Subcutaneous abdominal adipose tissue (tissue), 5 donors: ENCODE data around the gene ZNF428.
"Not testable (repeated sequence)": the region's sequence is repeated elsewhere in the genome, so short reads cannot be mapped to it uniquely, and the experiment has no call there.

Source experiments
- H3K27ac ChIP-seq: one replicate; pipeline ENCODE4 v1.7.0; 2013; ENCODE audit warnings: low read depth, mild to moderate bottlenecking, inconsistent platforms, low read length, moderate library complexity
- H3K27me3 ChIP-seq, 5 donors: one replicate each; pipeline ENCODE4 v1.7.0; 2013; ENCODE audit warnings: low read length in 5 of 5, inconsistent platforms in 1 of 5; ENCODE audit not compliant: control insufficient read depth in 5 of 5, insufficient read depth in 4 of 5
- H3K36me3 ChIP-seq, 5 donors: one replicate each; pipeline ENCODE4 v1.7.0; 2013; ENCODE audit warnings: low read length in 5 of 5; ENCODE audit not compliant: control insufficient read depth in 5 of 5, insufficient read depth in 5 of 5
- H3K4me1 ChIP-seq, 5 donors: one replicate each; pipeline ENCODE4 v1.7.0; 2013; ENCODE audit warnings: low read length in 5 of 5, mild to moderate bottlenecking in 3 of 5, moderate library complexity in 1 of 5; ENCODE audit not compliant: control insufficient read depth in 5 of 5, insufficient read depth in 5 of 5
- H3K4me3 ChIP-seq, 5 donors: one replicate each; pipeline ENCODE4 v1.7.0; 2013; ENCODE audit warnings: low read length in 5 of 5, low read depth in 1 of 5
- H3K9ac ChIP-seq, 5 donors: one replicate each; pipeline ENCODE4 v1.7.0; 2013; ENCODE audit warnings: low read length in 5 of 5, mild to moderate bottlenecking in 4 of 5, moderate library complexity in 3 of 5
- H3K9me3 ChIP-seq, 5 donors: one replicate each; pipeline ENCODE4 v1.7.0; 2013; ENCODE audit warnings: low read length in 5 of 5; ENCODE audit not compliant: control insufficient read depth in 5 of 5
- donor health status: healthy.
- donor health status: healthy.
- donor health status: healthy.
- donor health status: healthy.
- donor health status: healthy.

ZNF428 gene

GRCh38 chr19:43642531-43642930 is 23.1 kb upstream of the ZNF428 start:
- Histone ChIP-seq H3K9me3 (peaks cover 0 to 3% (median 0%) of the 10 kb centered on the region in 5 donors), H3K36me3 (peaks cover 0 to 9% (median 0%) of the 10 kb centered on the region in 5 donors), H3K27me3 (peaks cover 0 to 28% (median 24%) of the 10 kb centered on the region in 5 donors), H3K27ac (no peak overlapping the region), H3K9ac (no peak overlapping the region), H3K4me3 (no peak overlapping the region), H3K4me1 (peaks cover 4 to 14% (median 12%) of the 10 kb centered on the region in 5 donors)

- H3K9ac ChIP-seq = peak overlapping the region in 1 of 5 donors; percentile 75
- H3K4me3 ChIP-seq = no peak overlapping the region
- H3K9me3 ChIP-seq = peaks cover 0 to 2% (median 0%) of the 10 kb centered on the region in 5 donors
- no peak overlapping the region for H3K27ac ChIP-seq
- peaks cover 0 to 28% (median 26%) of the 10 kb centered on the region in 5 donors for H3K27me3 ChIP-seq
- H3K4me1 ChIP-seq = peaks cover 4 to 14% (median 12%) of the 10 kb centered on the region in 5 donors
- H3K36me3 ChIP-seq = peaks cover 0 to 4% (median 0%) of the 10 kb centered on the region in 5 donors
Measured at GRCh38 chr19:43641333-43641732, 21.9 kb upstream of the ZNF428 start.

DNA sequence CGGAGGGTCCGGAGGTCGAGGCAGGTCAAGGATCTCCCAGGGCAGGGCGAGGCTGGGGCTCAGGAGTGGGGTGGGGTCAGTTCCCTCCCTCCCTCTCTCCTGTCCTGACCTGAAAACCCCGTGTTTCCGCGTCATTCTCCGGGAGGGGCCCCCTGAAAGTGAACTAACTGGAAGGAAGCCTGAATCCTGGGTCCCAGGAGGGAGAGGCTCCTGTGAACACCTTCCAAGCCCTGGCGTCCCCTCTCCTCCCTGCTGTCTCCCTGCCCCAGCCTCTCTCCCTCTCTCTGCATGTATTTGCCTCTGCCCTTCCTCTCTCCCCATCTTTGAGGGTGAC is 21.0 kb upstream of the ZNF428 start:
- Histone ChIP-seq H3K4me3 (peak overlapping the region in 4 of 5 donors; percentile 56 to 78 (median 63)), H3K9me3 (no peaks in the 10 kb centered on the region), H3K27me3 (peaks cover 0 to 38% (median 29%) of the 10 kb centered on the region in 5 donors), H3K36me3 (no peaks in the 10 kb centered on the region), H3K4me1 (peaks cover 4 to 14% (median 12%) of the 10 kb centered on the region in 5 donors), H3K9ac (peak overlapping the region in 3 of 5 donors; percentile 16 to 55 (median 41)), H3K27ac (no peak overlapping the region)

DNA sequence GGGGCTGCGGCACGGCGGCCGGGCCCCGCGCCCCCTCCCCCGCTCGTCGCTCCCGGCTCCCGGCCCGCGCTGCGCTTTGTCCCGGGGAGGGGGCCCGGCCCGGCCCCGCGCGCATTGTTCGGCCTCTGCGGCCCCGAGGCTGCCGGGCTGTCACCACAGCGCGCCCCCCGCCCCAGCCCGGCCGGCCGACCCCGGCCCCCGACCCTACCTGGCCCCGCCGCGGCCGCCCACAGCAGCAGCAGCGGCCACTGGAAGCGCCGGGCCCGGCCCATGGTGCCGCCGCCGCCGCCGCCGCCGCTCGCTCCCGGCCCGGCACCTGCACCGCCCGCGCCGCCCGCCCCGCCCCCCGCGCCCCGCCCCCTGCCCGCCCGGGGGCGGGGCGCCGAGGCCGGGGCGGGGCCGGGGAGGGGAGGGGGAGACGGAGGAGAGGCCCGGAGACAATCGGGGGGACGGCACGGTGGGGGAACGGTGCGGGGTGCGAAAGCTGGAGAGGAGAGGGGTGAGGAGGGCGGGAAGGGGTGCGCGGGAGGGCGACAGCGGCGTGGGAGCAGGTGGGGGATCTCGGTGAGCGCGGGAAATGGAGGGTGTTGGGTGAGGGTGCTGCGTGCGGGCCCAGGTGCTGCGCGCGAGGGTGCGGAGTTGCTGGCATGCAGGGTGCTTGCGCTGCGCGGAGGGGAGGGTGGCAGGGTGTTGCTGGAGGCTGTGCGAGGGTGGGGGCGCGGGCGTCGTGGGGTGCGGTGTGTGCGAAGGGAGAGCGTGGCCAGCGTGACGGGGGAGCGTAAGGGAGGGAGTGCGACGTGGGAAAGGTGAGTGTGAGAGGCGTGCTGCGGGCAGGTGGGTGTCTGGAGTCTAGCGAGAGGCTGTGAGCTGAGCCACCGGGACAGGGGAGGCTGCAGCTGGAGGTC is 20.3 kb upstream of the ZNF428 start, which contains the start of gene CADM4:
TSS of gene CADM4 (minus strand) at position 332 of the 905 bp plus-strand sequence. CDS start at position 272, 60 bp downstream.
- Histone ChIP-seq H3K4me1 (peaks cover 4 to 14% (median 12%) of the 10 kb centered on the region in 5 donors), H3K27me3 (peaks cover 4 to 40% (median 31%) of the 10 kb centered on the region in 5 donors), H3K27ac (no peak within 1 kb of the TSS), H3K9ac (peak within 1 kb of the TSS in 3 of 5 donors; percentile 16 to 55 (median 41)), H3K36me3 (no peaks in the 10 kb centered on the region), H3K4me3 (peak within 1 kb of the TSS; percentile 45 to 78 (median 57)), H3K9me3 (no peaks in the 10 kb centered on the region)

DNA sequence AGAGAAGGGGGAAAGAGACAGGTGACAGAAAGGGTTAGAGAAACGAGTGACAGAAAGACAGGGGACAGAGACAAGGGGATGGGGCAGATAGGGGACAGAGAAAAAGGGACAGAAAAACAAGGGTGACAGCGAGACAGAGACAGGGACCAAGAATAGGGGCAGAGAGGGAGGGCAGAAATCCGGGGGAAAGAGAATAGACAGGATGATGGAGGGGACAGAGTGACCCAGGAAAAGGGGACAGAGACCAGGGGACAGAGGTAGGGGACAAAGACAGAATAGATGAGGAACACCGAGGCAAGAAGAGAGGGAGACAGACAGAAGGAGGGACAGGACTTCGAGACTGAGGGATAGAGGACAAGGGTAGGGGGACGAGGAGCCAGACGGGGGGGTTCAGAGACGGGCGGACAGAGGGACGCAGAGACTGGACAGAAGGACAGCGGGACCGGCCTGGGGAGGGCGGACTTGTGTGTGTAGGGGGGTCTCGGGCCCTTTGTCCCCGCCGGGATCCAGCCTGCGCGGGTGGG is 19.6 kb upstream of the ZNF428 start:
- no peak overlapping the region for H3K9ac ChIP-seq
- peaks cover 5 to 40% (median 31%) of the 10 kb centered on the region in 5 donors for H3K27me3 ChIP-seq
- H3K27ac ChIP-seq = no peak overlapping the region
- H3K9me3 ChIP-seq = no peaks in the 10 kb centered on the region
- peaks cover 4 to 14% (median 12%) of the 10 kb centered on the region in 5 donors for H3K4me1 ChIP-seq
- H3K4me3 ChIP-seq = peak overlapping the region in 2 of 5 donors; percentile 17 to 45
- H3K36me3 ChIP-seq = no peaks in the 10 kb centered on the region

DNA sequence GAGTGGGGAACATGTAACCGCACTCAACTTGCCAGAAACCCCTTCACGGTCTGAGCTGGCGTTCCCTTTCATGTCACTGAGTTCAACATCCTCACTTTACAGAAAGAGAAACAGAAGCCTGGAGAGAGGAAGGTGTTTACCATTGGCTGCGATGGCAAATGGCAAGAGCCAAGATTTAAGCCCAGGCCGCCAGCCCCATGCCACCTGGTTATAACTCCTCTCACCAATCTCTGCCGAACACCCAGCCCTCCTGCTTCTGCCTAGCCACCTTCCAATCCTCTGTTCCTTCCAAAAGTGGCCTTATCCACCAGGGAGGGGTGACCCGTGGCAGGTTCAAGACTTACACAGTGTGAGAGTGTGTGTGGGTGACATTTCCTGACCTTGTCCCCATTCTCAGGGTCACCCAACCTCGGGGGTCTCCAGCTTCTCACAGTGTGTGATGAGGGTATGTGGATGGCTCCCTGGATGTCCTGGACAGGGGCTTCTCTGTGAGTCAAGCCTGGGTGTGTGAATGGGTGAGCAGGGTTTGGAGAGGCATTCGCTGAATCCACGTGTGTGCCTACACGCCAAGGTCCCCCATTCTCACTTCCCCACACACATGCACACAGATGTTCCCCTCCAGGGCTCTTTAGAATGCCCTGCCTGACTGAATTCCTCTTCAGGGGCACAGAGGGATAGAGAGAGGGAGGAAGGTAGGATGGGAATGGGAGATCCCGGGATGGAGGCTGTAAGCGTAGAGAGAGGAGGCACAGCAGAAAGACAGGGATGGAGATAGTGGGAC is 19.0 kb upstream of the ZNF428 start:
- Histone ChIP-seq H3K27me3 (peaks cover 5 to 40% (median 31%) of the 10 kb centered on the region in 5 donors), H3K4me1 (peaks cover 4 to 14% (median 12%) of the 10 kb centered on the region in 5 donors), H3K9ac (no peak overlapping the region), H3K36me3 (no peaks in the 10 kb centered on the region), H3K27ac (no peak overlapping the region), H3K9me3 (no peaks in the 10 kb centered on the region), H3K4me3 (no peak overlapping the region)

- H3K27me3 ChIP-seq = peaks cover 5 to 34% (median 27%) of the 10 kb centered on the region in 5 donors
- H3K4me1 ChIP-seq = peaks cover 0 to 14% (median 12%) of the 10 kb centered on the region in 5 donors
- no peaks in the 10 kb centered on the region for H3K9me3 ChIP-seq
- H3K4me3 ChIP-seq = no peak overlapping the region
- no peak overlapping the region for H3K27ac ChIP-seq
- H3K36me3 ChIP-seq = no peaks in the 10 kb centered on the region
- H3K9ac ChIP-seq = no peak overlapping the region
Measured at GRCh38 chr19:43636121-43636683, 16.8 kb upstream of the ZNF428 start.

DNA sequence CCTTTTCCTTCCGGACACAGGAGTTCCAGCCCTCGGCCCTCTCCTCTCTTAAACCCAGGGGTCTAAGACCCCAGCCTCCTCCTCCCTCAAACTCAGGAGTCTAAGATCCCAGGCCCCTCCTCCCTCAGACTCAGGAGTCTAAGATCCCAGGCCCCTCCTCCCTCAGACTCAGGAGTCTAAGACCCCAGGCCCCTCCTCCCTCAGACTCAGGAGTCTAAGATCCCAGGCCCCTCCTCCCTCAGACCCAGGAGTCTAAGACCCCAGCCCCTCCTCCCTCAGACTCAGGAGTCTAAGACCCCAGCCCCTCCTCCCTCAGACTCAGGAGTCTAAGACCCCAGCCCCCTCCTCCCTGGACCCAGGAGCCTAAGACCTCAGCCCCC is 16.1 kb upstream of the ZNF428 start:
- peaks cover 0 to 12% (median 11%) of the 10 kb centered on the region in 5 donors for H3K4me1 ChIP-seq
- peaks cover 5 to 32% (median 25%) of the 10 kb centered on the region in 5 donors for H3K27me3 ChIP-seq
- not testable (repeated sequence) for H3K36me3 ChIP-seq, H3K4me3 ChIP-seq, H3K9ac ChIP-seq, H3K27ac ChIP-seq, H3K9me3 ChIP-seq

DNA sequence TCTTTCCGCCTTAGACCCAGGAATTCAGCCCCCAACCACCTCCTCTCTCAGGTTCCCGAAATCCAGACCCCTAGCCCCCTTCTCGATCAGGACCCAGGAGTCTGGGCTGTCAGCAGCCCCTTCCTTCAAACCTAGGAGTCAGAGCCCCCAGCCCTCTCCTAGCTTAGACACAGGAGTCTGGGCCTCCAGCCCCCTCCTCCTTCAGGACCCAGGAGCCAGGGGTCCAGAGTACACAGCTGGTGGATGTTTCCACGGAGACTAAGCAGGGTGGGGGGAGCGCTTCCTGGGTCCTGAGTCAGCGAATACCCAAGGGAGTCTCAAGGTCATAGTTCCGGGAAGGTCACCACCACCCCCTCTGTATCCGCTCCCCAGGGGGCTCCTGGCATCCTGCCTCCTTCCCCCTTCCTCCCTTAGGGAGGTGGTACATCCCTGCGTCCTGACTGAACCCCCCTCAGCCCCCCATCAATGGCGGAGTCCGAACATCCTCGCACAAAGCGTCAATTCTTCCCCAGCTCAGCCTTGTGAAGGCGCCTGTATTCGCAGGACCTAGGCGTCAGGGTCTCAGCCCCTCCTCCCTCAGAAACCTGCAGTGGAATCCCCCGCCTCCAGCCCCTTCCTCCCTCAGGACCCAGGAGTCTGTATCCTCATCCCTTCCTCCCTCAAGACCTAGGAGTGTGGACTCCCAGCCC is 15.6 kb upstream of the ZNF428 start:
- H3K4me3 ChIP-seq = no peak overlapping the region
- H3K27me3 ChIP-seq = peaks cover 5 to 27% (median 20%) of the 10 kb centered on the region in 5 donors
- no peaks in the 10 kb centered on the region for H3K9me3 ChIP-seq
- H3K4me1 ChIP-seq = peaks cover 0 to 7% (median 6%) of the 10 kb centered on the region in 5 donors
- H3K36me3 ChIP-seq = no peaks in the 10 kb centered on the region
- H3K27ac ChIP-seq = no peak overlapping the region
- H3K9ac ChIP-seq = no peak overlapping the region
